HepG2 (cell line): ENCODE measurements around the gene CAPN3. TPM values are rescaled to one million over a fixed set of nuclear protein-coding genes. Genes with fewer than 3 reads are reported as not detected.

Experiments used
- ATAC-seq: fragments of 200-7000 bp; cut with Tn5 transposase; 3 replicates; pipeline ENCODE4 v1.9.1; 2020; ENCODE audit warnings: mild to moderate bottlenecking, moderate library complexity
- BruUV-seq: library from RNA; stranded (reverse); fragments of 400-500 nt; replicated peaks from 2 replicates; lab custom pipeline; 2021; lab: Mats Ljungman, UMichigan
- CTCF ChIA-PET: fragments of 300-600 bp; formaldehyde crosslinking; extraction: SDS; loops from one replicate; lab custom pipeline; 2021; ENCODE audit warnings: low total read pairs, inconsistent platforms, low intra/inter-chr PET ratio; lab: Yijun Ruan, JAX
- POLR2A ChIA-PET: fragments of 350-600 bp; sonication (Branson Sonifier 250); formaldehyde crosslinking; loops from one replicate; lab custom pipeline; 2020; ENCODE audit warnings: antibody characterized with exemption, inconsistent platforms; lab: Yijun Ruan, JAX
- DNase-seq: peaks from one replicate; pipeline ENCODE4 v3.0.0-alpha.2; 2015; ENCODE audit warnings: low spot score
- FAIRE-seq: peaks from 3 replicates; lab custom pipeline; 2011; peaks lifted over from hg19 to GRCh38; lab: Jason Lieb, UNC
- H2AFZ ChIP-seq: one replicate; pipeline ENCODE4 v1.6.1; 2011; ENCODE audit warnings: low read length, inconsistent platforms
- H3K27ac ChIP-seq: fragments of 300-600 bp; 3 replicates; pipeline ENCODE4 v1.8.0; 2011; ENCODE audit warnings: mixed run types, mild to moderate bottlenecking, mixed read lengths, low read length, inconsistent platforms; ENCODE audit not compliant: insufficient read depth; ENCODE audit errors: extremely low read length
- H3K27me3 ChIP-seq, 2 experiments: fragments of 200-600 bp in 1 of 2; 2 replicates in 1 of 2; 3 replicates in 1 of 2; pipeline versions ENCODE4 v1.6.0 to v1.8.0; 2011; ENCODE audit warnings: low read length in 2 of 2, mild to moderate bottlenecking in 2 of 2, moderate library complexity in 2 of 2, inconsistent platforms in 1 of 2; ENCODE audit not compliant: insufficient read depth in 2 of 2, control insufficient read depth in 1 of 2
- H3K36me3 ChIP-seq, 2 experiments: fragments of 200-600 bp in 1 of 2; replicated peaks in 1 of 2; 2 replicates in 1 of 2; 3 replicates in 1 of 2; pipeline versions ENCODE4 v1.5.1 to v1.8.0; 2011; ENCODE audit warnings: low read length in 2 of 2, inconsistent platforms in 1 of 2; ENCODE audit not compliant: insufficient read depth in 2 of 2, control insufficient read depth in 1 of 2
- H3K4me1 ChIP-seq: 2 replicates; pipeline ENCODE4 v1.5.1; 2012; ENCODE audit warnings: low read length, inconsistent platforms; ENCODE audit not compliant: insufficient read depth
- H3K4me2 ChIP-seq: 2 replicates; pipeline ENCODE4 v1.6.0; 2011; ENCODE audit warnings: low read depth, low read length, inconsistent platforms
- H3K4me3 ChIP-seq, 3 experiments: fragments of 200-600 bp in 1 of 3; sonication (generic), shearing (Covaris generic) in 1 of 3; replicated peaks in 1 of 3; 2 replicates each; pipeline ENCODE4 v1.5.1; 2011 to 2016; ENCODE audit warnings: low read length in 3 of 3, inconsistent platforms in 2 of 3, low read depth in 2 of 3, mild to moderate bottlenecking in 2 of 3, control low read depth in 1 of 3, mixed read lengths in 1 of 3; ENCODE audit not compliant: insufficient read depth in 1 of 3
- H3K79me2 ChIP-seq: one replicate; pipeline ENCODE4 v1.6.1; 2011; ENCODE audit warnings: low read length, inconsistent platforms; ENCODE audit not compliant: insufficient read depth
- H3K9ac ChIP-seq: 2 replicates; pipeline ENCODE4 v1.6.0; 2011; ENCODE audit warnings: mild to moderate bottlenecking, low read depth, low read length, inconsistent platforms; ENCODE audit not compliant: insufficient read depth
- H3K9me3 ChIP-seq: 2 replicates; pipeline ENCODE4 v1.5.1; 2012; ENCODE audit warnings: mild to moderate bottlenecking, low read length
- H4K20me1 ChIP-seq: 2 replicates; pipeline ENCODE4 v1.6.0; 2011; ENCODE audit warnings: inconsistent platforms, mild to moderate bottlenecking, low read length, moderate library complexity; ENCODE audit not compliant: insufficient read depth
- ATM ChIP-seq: fragments of 450-650 bp; IDR thresholded peaks from 2 replicates; pipeline ENCODE4 v1.7.1; 2017; ENCODE audit warnings: mild to moderate bottlenecking, borderline replicate concordance
- FOXC1 ChIP-seq: sonication (generic); formaldehyde crosslinking; IDR thresholded peaks from 2 replicates; pipeline ENCODE4 v1.8.0; 2022; ENCODE audit warnings: mild to moderate bottlenecking, missing genetic modification reagents, borderline replicate concordance
- KLF9 ChIP-seq: IDR thresholded peaks from 2 replicates; pipeline ENCODE4 v1.6.1; 2016; ENCODE audit warnings: low read depth
- NAIF1 ChIP-seq: sonication (generic); formaldehyde crosslinking; IDR thresholded peaks from 2 replicates; pipeline ENCODE4 v1.5.0; 2020; ENCODE audit warnings: mild to moderate bottlenecking, missing genetic modification reagents, borderline replicate concordance
- ZNF136 ChIP-seq: sonication (generic); formaldehyde crosslinking; IDR thresholded peaks from 2 replicates; pipeline ENCODE4 v1.8.1; 2022; ENCODE audit warnings: low read depth, mild to moderate bottlenecking, moderate library complexity, missing genetic modification reagents
- ZNF274 ChIP-seq: sonication (generic); formaldehyde crosslinking; IDR thresholded peaks from 2 replicates; pipeline ENCODE4 v1.5.1; 2020; ENCODE audit warnings: mild to moderate bottlenecking, missing genetic modification reagents
- ZNF496 ChIP-seq: sonication (generic); formaldehyde crosslinking; IDR thresholded peaks from 2 replicates; pipeline ENCODE4 v1.8.1; 2023; ENCODE audit warnings: mild to moderate bottlenecking, moderate library complexity, missing genetic modification reagents; ENCODE audit not compliant: insufficient replicate concordance
- ZNF850 ChIP-seq: sonication (generic); formaldehyde crosslinking; conservative IDR thresholded peaks from 2 replicates; pipeline ENCODE4 v1.9.0; 2021; ENCODE audit warnings: mild to moderate bottlenecking, missing genetic modification reagents
- WGBS: methylation state at CpG from one replicate; pipeline ENCODE4 v1.1.6; 2017; ENCODE audit warnings: low lambda C conversion rate; 5-methylcytosine and 5-hydroxymethylcytosine counted together
- in situ Hi-C: cut with HindIII; loops from 2 replicates; pipeline ENCODE4 v1.10.0; 2017; ENCODE audit warnings: low pct_unique_long_range_greater_than_20kb; ENCODE audit not compliant: extremely low pct_ligation_motif_present
- intact Hi-C: fragments of 100-400 bp; cut with micrococcal nuclease; formaldehyde crosslinking; loops from one replicate; pipeline ENCODE4 v1.10.0; 2022; ENCODE audit not compliant: unreplicated experiment
- polyA plus RNA-seq, 8 experiments: library from polyadenylated mRNA; depleted of rRNA in 3 of 8; stranded (reverse) in 7 of 8; unstranded in 1 of 8; fragments of >200 nt; fragmentation: Illumina TruSeq in 4 of 8; extraction: Trizol in 4 of 8; gene quantifications; 2 replicates each; pipeline versions ENCODE4 v1.2.1 to v1.2.3, GENCODE V29; 2011 to 2016; ENCODE audit warnings: low read depth in 4 of 8, missing spikeins in 1 of 8, mixed read lengths in 1 of 8; ENCODE audit not compliant: insufficient read depth in 1 of 8
- total RNA-seq, 5 experiments: library from RNA; depleted of rRNA; stranded (reverse); fragments of >200 nt; fragmentation: Illumina TruSeq; extraction: Trizol; gene quantifications; 2 replicates each; pipeline ENCODE4 v1.2.3, GENCODE V29; 2016; ENCODE audit warnings: low read depth in 1 of 5
- TF ChIP-seq, protein P1 (sequence below): sonication (generic); formaldehyde crosslinking; IDR thresholded peaks from 2 replicates; pipeline ENCODE4 v1.5.0; 2020; ENCODE audit warnings: missing genetic modification reagents, mild to moderate bottlenecking, borderline replicate concordance
- TF ChIP-seq, protein P2 (sequence below): IDR thresholded peaks from 2 replicates; pipeline ENCODE4 v1.6.1; 2018; ENCODE audit warnings: missing genetic modification reagents, mild to moderate bottlenecking, missing compliant biosample characterization
- TF ChIP-seq, protein P3 (sequence below): sonication (generic); formaldehyde crosslinking; IDR thresholded peaks from 2 replicates; pipeline ENCODE4 v1.4.0; 2020; ENCODE audit warnings: missing genetic modification reagents
- TF ChIP-seq, protein P4 (sequence below): sonication (generic); formaldehyde crosslinking; IDR thresholded peaks from 2 replicates; pipeline ENCODE4 v1.4.0; 2020; ENCODE audit warnings: mild to moderate bottlenecking, missing genetic modification reagents

Gene CAPN3
- total and polyA plus RNA-seq, 2 of the 13 experiments (the other 11 are each of a cell fraction or from before 2014, with no cell fraction given), result 1.3 to 4.6 TPM

DNA sequence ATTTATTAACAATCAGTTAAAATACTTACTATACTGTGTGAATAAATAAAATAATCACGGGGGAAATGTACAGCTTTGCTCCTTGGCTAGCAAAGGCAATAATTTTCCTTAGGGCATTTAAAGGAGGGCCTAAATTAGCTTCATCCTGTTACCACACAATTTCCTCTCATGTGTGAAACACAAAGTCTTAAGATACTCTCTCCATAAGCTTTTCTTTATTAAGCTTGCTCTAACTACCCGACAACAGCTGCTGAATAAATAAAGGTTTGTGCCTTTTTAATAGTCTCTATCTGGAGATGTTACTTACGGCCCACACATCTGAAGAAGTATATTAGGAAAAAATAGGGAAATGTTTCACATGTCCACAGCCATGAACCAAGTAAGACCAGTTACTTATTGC lies 102.0 kb downstream of the CAPN3 start:
- no peak for FAIRE-seq
- H2AFZ ChIP-seq, result no peak overlapping the region
- no peaks in the 10 kb centered on the region for H3K4me1 ChIP-seq
- H3K27ac ChIP-seq, result no peak overlapping the region
- H3K27me3 ChIP-seq, result no peaks in the 10 kb centered on the region
- no peak overlapping the region for H3K9ac ChIP-seq
- in situ Hi-C loops, result no loop called here
- no peaks in the 10 kb centered on the region for H4K20me1 ChIP-seq
- WGBS, result 94% methylated on average over 3 of the region's 3 CpGs
- H3K9me3 ChIP-seq, result no peaks in the 10 kb centered on the region
- no peak for ATAC-seq
- peaks cover 0 to 20% of the 10 kb centered on the region in 2 experiments; a peak in 4 of 5 replicates for H3K36me3 ChIP-seq
- H3K4me2 ChIP-seq, result no peak overlapping the region
- ChIA-PET POLR2A (no interaction called here), CTCF (no interaction called here)
- DNase-seq, result no peak
- TF ChIP-seq NAIF1 (CRISPR knock-in tag) (no peak), ZNF136 (CRISPR knock-in tag) (no peak), ZNF496 (no peak), ZNF274 (no peak), FOXC1 (CRISPR knock-in tag) (no peak), ATM (no peak), KLF9 (CRISPR knock-in tag) (no peak), ZNF850 (CRISPR knock-in tag) (no peak)
- TF ChIP-seq, protein P1, sequence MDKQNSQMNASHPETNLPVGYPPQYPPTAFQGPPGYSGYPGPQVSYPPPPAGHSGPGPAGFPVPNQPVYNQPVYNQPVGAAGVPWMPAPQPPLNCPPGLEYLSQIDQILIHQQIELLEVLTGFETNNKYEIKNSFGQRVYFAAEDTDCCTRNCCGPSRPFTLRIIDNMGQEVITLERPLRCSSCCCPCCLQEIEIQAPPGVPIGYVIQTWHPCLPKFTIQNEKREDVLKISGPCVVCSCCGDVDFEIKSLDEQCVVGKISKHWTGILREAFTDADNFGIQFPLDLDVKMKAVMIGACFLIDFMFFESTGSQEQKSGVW (CRISPR knock-in tag), result no peak
- TF ChIP-seq, protein P2, sequence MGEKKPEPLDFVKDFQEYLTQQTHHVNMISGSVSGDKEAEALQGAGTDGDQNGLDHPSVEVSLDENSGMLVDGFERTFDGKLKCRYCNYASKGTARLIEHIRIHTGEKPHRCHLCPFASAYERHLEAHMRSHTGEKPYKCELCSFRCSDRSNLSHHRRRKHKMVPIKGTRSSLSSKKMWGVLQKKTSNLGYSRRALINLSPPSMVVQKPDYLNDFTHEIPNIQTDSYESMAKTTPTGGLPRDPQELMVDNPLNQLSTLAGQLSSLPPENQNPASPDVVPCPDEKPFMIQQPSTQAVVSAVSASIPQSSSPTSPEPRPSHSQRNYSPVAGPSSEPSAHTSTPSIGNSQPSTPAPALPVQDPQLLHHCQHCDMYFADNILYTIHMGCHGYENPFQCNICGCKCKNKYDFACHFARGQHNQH (CRISPR knock-in tag), result no peak
- TF ChIP-seq, protein P3, sequence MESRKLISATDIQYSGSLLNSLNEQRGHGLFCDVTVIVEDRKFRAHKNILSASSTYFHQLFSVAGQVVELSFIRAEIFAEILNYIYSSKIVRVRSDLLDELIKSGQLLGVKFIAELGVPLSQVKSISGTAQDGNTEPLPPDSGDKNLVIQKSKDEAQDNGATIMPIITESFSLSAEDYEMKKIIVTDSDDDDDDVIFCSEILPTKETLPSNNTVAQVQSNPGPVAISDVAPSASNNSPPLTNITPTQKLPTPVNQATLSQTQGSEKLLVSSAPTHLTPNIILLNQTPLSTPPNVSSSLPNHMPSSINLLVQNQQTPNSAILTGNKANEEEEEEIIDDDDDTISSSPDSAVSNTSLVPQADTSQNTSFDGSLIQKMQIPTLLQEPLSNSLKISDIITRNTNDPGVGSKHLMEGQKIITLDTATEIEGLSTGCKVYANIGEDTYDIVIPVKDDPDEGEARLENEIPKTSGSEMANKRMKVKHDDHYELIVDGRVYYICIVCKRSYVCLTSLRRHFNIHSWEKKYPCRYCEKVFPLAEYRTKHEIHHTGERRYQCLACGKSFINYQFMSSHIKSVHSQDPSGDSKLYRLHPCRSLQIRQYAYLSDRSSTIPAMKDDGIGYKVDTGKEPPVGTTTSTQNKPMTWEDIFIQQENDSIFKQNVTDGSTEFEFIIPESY (CRISPR knock-in tag), result no peak
- TF ChIP-seq, protein P4, sequence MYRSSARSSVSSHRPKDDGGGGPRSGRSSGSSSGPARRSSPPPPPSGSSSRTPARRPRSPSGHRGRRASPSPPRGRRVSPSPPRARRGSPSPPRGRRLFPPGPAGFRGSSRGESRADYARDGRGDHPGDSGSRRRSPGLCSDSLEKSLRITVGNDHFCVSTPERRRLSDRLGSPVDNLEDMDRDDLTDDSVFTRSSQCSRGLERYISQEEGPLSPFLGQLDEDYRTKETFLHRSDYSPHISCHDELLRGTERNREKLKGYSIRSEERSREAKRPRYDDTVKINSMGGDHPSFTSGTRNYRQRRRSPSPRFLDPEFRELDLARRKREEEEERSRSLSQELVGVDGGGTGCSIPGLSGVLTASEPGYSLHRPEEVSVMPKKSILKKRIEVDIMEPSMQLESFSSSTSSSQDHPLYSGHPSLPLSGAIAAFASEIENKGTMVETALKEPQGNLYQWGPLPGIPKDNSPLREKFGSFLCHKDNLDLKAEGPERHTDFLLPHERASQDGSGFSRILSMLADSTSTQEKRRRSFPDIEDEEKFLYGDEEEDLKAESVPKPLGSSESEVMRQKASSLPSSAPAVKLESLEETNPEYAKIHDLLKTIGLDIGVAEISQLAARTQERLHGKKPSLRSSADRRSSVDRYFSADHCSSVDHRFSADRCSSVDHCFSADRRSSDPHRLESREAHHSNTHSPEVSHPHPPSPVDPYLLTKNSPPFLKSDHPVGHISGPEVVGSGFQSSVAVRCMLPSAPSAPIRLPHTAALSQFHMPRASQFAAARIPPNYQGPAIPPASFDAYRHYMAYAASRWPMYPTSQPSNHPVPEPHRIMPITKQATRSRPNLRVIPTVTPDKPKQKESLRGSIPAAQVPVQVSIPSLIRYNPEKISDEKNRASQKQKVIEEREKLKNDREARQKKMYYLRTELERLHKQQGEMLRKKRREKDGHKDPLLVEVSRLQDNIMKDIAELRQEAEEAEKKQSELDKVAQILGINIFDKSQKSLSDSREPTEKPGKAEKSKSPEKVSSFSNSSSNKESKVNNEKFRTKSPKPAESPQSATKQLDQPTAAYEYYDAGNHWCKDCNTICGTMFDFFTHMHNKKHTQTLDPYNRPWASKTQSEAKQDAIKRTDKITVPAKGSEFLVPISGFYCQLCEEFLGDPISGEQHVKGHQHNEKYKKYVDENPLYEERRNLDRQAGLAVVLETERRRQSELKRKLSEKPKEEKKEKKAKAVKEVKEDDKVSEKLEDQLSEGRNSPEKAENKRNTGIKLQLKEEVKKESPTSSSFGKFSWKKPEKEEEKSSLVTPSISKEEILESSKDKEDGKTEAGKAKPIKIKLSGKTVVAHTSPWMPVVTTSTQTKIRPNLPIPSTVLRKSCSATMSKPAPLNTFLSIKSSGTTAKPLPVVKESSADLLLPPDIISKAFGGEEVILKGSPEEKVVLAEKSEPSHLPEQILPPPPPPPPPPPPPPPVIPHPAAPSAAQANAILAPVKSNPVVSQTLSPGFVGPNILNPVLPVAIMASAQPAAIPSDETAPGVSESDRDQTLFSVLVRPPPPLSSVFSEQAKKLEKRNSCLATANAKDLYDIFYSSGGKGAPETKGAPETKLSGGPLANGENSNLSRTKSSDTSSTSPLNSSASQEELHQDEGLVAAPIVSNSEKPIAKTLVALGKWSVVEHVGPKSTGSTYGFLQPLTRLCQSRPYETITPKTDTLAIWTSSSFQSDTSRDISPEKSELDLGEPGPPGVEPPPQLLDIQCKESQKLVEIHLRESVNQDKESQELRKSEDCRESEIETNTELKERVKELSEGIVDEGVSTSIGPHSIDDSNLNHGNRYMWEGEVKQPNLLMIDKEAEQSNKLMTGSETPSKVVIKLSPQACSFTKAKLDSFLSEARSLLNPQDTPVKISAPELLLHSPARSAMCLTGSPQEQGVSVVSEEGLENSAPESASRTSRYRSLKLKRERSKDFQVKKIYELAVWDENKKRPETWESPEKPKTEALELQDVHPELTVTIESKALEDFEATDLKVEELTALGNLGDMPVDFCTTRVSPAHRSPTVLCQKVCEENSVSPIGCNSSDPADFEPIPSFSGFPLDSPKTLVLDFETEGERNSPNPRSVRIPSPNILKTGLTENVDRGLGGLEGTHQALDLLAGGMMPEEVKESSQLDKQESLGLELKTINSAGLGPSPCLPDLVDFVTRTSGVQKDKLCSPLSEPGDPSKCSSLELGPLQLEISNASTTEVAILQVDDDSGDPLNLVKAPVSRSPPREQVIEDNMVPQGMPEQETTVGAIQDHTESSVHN (CRISPR knock-in tag), result no peak
- BruUV-seq, result no TSS peak
- no peak overlapping the region for H3K4me3 ChIP-seq
- no peaks in the 10 kb centered on the region for H3K79me2 ChIP-seq
- intact Hi-C loops, result no loop called here
